Measurements from ENCODE around the gene TIMM17A. TPM values are rescaled to one million over a fixed set of nuclear protein-coding genes. Genes with fewer than 3 reads are reported as not detected.

TIMM17A gene
- total and polyA plus RNA-seq, 2 of the 8 experiments (the other 6 are each of a cell fraction or from before 2014, with no cell fraction given): 30.3 to 57.1 TPM

- Histone ChIP-seq H3K4ac (replicated peaks; ENCODE audit: insufficient read length, low read depth, low read length) (no peak overlapping the region), H4K5ac (ENCODE audit: insufficient read length, low read depth, low read length) (no peak overlapping the region), H2BK12ac (ENCODE audit: low read depth, low read length) (no peak overlapping the region), H3K4me1 (replicated peaks in 1 of 4; ENCODE audit: control insufficient read depth in 3 of 4, insufficient read depth in 4 of 4, low read length in 3 of 4) (no peaks in the 10 kb centered on the region; a peak in 1 of 7 replicates), H3K56ac (replicated peaks; ENCODE audit: insufficient read length, low read depth, low read length) (no peak overlapping the region), H3K23me2 (ENCODE audit: low read depth, low read length) (no peaks in the 10 kb centered on the region), H2BK120ac (replicated peaks; ENCODE audit: low read depth, low read length) (no peak overlapping the region), H3K36me3 (ENCODE audit: control insufficient read depth in 2 of 4, insufficient read depth in 4 of 4, low read length in 3 of 4) (no peaks in the 10 kb centered on the region), H3K79me2 (ENCODE audit: control insufficient read depth in 1 of 2, insufficient read depth in 2 of 2, low read length in 2 of 2) (no peaks in the 10 kb centered on the region), H3K9ac (replicated peaks in 1 of 4; ENCODE audit: extremely low read depth in 1 of 4, low read depth in 3 of 4, low read length in 3 of 4) (no peak overlapping the region), H2BK15ac (ENCODE audit: low read length) (no peak overlapping the region), H3K23ac (ENCODE audit: insufficient read length) (no peak overlapping the region), H3K27me3 (replicated peaks in 1 of 4; ENCODE audit: control insufficient read depth in 3 of 4, extremely low read depth in 1 of 4, insufficient read depth in 3 of 4, low read length in 3 of 4) (no peaks in the 10 kb centered on the region), H3K4me3 (ENCODE audit: extremely low read depth in 1 of 4, insufficient read depth in 2 of 4, low read depth in 3 of 4, low read length in 4 of 4) (no peak overlapping the region), H2BK20ac (ENCODE audit: low read length) (no peak overlapping the region), H3K9me3 (ENCODE audit: insufficient read depth in 2 of 2, low read depth in 1 of 2, low read length in 1 of 2) (no peaks in the 10 kb centered on the region), H3K4me2 (ENCODE audit: insufficient read depth in 1 of 2, low read depth in 2 of 2, low read length in 2 of 2) (no peak overlapping the region), H4K20me1 (replicated peaks in 1 of 2; ENCODE audit: control insufficient read depth in 1 of 2, insufficient read depth in 2 of 2, low read length in 2 of 2) (no peaks in the 10 kb centered on the region), H4K8ac (ENCODE audit: extremely low read depth, insufficient read depth, low read length) (no peak overlapping the region), H2AFZ (ENCODE audit: low read length) (no peak overlapping the region), H3K18ac (ENCODE audit: extremely low read depth, low read length) (no peak overlapping the region), H4K91ac (replicated peaks; ENCODE audit: insufficient read length, low read length) (no peak overlapping the region), H3K79me1 (ENCODE audit: low read depth, low read length) (no peaks in the 10 kb centered on the region), H2BK5ac (ENCODE audit: low read depth, low read length) (no peak overlapping the region), H3K14ac (ENCODE audit: insufficient read length) (no peak overlapping the region), H2AK5ac (ENCODE audit: low read depth, low read length) (no peak overlapping the region), H3K27ac (ENCODE audit: low read depth, low read length) (no peak overlapping the region)
- ChIA-PET CTCF (ENCODE audit: partially characterized antibody) (interaction anchor here (0.7 to 4.0 kb wide), 11 partner anchors 10 to 92 kb away, joined by 3 to 22 read pairs (median 3); partner anchors contain the start of gene LMOD1), POLR2A (ENCODE audit: partially characterized antibody) (interaction anchor here (1.2 to 1.9 kb wide), 4 partner anchors 19 to 93 kb away, joined by 3 to 5 read pairs (median 3); partner anchors contain the start of gene ELF3)
- WGBS, 2 experiments (ENCODE audit: extremely low coverage in 1 of 2, insufficient coverage in 1 of 2, insufficient read length in 1 of 2, insufficient replicate concordance in 2 of 2, low coverage in 1 of 2, low lambda C conversion rate in 2 of 2, missing lambda C conversion rate in 1 of 2): 88% methylated on average over 7 of the region's 7 CpGs; no CpG with 5 or more reads in 1 of the 2 experiments
- FAIRE-seq (no peak), DNase-seq (ENCODE audit: low read depth in 1 of 2, low spot score in 2 of 2) (no peak)
- no peak for TF ChIP-seq POU5F1 (IDR thresholded peaks at IDR 0.05; ENCODE audit: low read depth, low read length)
- TF ChIP-seq CHD2 (IDR thresholded peaks at IDR 0.05; ENCODE audit: low read length): no peak
- no peak for TF ChIP-seq KDM4A (IDR thresholded peaks at IDR 0.05; ENCODE audit: low read depth, low read length, severe bottlenecking)
- TF ChIP-seq NRF1 (IDR thresholded peaks at IDR 0.05; ENCODE audit: low read depth, low read length): no peak
These were observed 37.8 kb upstream of the TIMM17A start for GRCh38 chr1:201917362-201918033.
